OCI-LY3 (cell line): ENCODE measurements around the gene PIK3R6.

Experiments used
- H2AFZ ChIP-seq: fragments of 200-600, 300-600 bp; shearing (Covaris generic); 2 replicates; pipeline ENCODE4 v1.6.0; 2014; ENCODE audit warnings: antibody characterized with exemption, low read depth, low read length
- H3K27ac ChIP-seq: fragments of 200-600, 300-600 bp; sonication (generic); 2 replicates; pipeline ENCODE4 v1.5.1; 2014; ENCODE audit warnings: mild to moderate bottlenecking, low read length, moderate library complexity, mixed read lengths
- H3K27me3 ChIP-seq: fragments of 200-600, 300-600 bp; sonication (generic); 2 replicates; pipeline ENCODE4 v1.6.1; 2014; ENCODE audit warnings: low read depth, low read length, mixed read lengths
- H3K36me3 ChIP-seq: fragments of 200-600, 300-600 bp; sonication (generic); replicated peaks from 2 replicates; pipeline ENCODE3; 2014; ENCODE audit warnings: low read depth, low read length, mixed read lengths
- H3K4me1 ChIP-seq: fragments of 300-600, 200-600 bp; sonication (generic); 2 replicates; pipeline ENCODE4 v1.6.1; 2014; ENCODE audit warnings: low read length, mixed read lengths
- H3K4me2 ChIP-seq: fragments of 200-600, 300-600 bp; sonication (generic); 2 replicates; pipeline ENCODE4 v1.6.1; 2014; ENCODE audit warnings: low read length, mixed read lengths
- H3K4me3 ChIP-seq: fragments of 300-600, 200-600 bp; sonication (generic); 2 replicates; pipeline ENCODE4 v1.5.1; 2014; ENCODE audit warnings: antibody characterized with exemption, mild to moderate bottlenecking, low read length, moderate library complexity
- H3K79me2 ChIP-seq: fragments of 300-600, 200-600 bp; shearing (Covaris generic); 2 replicates; pipeline ENCODE4 v1.6.1; 2014; ENCODE audit warnings: mild to moderate bottlenecking, low read length, mixed read lengths
- H3K9ac ChIP-seq: fragments of 300-600, 200-600 bp; shearing (Covaris generic); 2 replicates; pipeline ENCODE4 v1.6.0; 2014; ENCODE audit warnings: mild to moderate bottlenecking, low read length, moderate library complexity
- H3K9me3 ChIP-seq: fragments of 200-600, 300-600 bp; shearing (Covaris generic); 2 replicates; pipeline ENCODE4 v1.6.1; 2014; ENCODE audit warnings: low read length, mixed read lengths; ENCODE audit not compliant: insufficient read depth
- H4K20me1 ChIP-seq: fragments of 200-600, 300-600 bp; sonication (generic); 2 replicates; pipeline ENCODE4 v1.6.1; 2016; ENCODE audit warnings: low read length, mixed read lengths; ENCODE audit not compliant: insufficient read depth
- EZH2phosphoT487 ChIP-seq: fragments of 200-600 bp; shearing (Covaris generic); IDR thresholded peaks from 2 replicates; pipeline ENCODE4 v1.6.1; 2018; ENCODE audit warnings: antibody characterized with exemption, mixed run types, low read depth
- TF ChIP-seq, protein P1 (sequence below): fragments of 200-600, 300-600 bp; sonication (generic); IDR thresholded peaks from 2 replicates; pipeline ENCODE4 v1.5.1; 2014; ENCODE audit warnings: antibody characterized with exemption, low read length, low read depth

The PIK3R6 gene

DNA sequence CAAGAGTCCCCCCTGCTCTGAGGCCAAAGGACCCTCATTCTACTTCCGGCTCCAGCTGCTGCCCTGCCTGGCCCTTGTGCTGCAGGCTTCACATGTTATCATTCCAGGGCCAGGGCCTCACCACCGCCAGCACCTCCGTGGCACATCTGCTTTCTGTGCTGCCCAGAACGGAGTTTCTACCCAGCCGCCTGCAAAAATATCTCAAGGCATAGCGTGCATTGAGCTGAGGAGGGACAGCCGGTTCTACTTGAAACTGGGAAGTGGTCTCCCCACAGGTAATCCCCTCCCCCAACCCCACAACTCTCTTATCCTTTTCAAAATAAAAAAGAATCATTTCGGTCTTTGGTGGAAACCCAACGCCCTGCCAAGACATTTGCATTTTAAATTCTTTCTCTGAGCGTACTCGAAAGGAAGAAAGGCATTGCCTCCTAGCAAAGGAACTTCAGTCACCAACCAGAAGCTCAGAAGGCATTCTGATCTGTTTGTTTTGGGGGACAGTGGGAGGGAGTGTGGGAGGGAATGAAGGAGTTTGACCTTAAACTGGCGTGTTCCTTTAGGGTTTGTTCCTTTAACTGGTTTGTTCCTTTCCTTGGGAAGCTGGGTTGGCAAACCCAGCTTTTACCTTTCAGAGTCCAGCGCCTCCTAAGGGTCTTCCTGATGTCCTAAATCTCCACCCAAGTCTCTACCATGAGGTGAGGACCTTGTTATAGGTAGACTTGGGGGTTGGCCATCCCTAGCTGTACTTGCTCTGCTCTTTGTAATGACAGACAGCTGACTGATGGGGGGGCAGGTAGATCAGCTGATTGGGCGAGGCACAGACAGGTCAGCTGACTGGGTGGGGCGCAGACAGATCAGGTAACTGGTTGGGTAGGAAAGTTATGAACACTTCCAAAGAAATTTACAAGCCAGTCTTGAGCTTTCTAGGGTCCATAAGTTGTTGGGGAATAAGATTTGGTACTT, 33.4 kb upstream of the PIK3R6 start:
- H3K27ac ChIP-seq = peak overlapping the region; percentile 90
- TF ChIP-seq, protein P1, sequence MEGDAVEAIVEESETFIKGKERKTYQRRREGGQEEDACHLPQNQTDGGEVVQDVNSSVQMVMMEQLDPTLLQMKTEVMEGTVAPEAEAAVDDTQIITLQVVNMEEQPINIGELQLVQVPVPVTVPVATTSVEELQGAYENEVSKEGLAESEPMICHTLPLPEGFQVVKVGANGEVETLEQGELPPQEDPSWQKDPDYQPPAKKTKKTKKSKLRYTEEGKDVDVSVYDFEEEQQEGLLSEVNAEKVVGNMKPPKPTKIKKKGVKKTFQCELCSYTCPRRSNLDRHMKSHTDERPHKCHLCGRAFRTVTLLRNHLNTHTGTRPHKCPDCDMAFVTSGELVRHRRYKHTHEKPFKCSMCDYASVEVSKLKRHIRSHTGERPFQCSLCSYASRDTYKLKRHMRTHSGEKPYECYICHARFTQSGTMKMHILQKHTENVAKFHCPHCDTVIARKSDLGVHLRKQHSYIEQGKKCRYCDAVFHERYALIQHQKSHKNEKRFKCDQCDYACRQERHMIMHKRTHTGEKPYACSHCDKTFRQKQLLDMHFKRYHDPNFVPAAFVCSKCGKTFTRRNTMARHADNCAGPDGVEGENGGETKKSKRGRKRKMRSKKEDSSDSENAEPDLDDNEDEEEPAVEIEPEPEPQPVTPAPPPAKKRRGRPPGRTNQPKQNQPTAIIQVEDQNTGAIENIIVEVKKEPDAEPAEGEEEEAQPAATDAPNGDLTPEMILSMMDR = peak; percentile 30
- TF ChIP-seq EZH2phosphoT487 = no peak
- peak overlapping the region; percentile 99 for H3K4me2 ChIP-seq
- no peaks in the 10 kb centered on the region for H4K20me1 ChIP-seq
- H2AFZ ChIP-seq = no peak overlapping the region; the same call in 1 of the 2 replicates
- no peaks in the 10 kb centered on the region for H3K79me2 ChIP-seq
- peaks cover 64% of the 10 kb centered on the region for H3K4me1 ChIP-seq
- peak overlapping the region; percentile 66; the same call in 1 of the 2 replicates for H3K9ac ChIP-seq
- peaks cover 18% of the 10 kb centered on the region for H3K36me3 ChIP-seq
- H3K4me3 ChIP-seq = peak overlapping the region; percentile 74
- H3K27me3 ChIP-seq = no peaks in the 10 kb centered on the region
- no peaks in the 10 kb centered on the region for H3K9me3 ChIP-seq

DNA sequence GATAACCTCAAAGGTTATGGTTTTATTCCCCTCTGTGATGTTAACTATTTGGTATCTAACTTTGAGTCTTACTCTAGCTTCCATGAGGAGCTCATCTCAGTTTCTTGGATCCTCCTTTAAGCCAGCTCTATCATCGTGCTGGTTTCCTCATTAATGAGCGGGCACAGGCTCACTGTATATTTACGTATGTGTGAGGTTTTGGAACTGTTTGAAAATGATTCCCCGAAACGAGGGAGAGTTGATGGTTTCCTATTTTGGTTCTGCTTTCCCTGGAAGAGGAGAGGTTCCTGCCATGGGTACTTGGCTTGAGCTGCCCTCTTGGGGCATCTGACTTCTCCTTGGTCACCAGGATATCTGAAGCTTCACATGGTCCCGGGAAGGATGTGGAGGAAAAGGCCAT, 32.7 kb upstream of the PIK3R6 start:
- no peaks in the 10 kb centered on the region for H4K20me1 ChIP-seq
- no peaks in the 10 kb centered on the region for H3K27me3 ChIP-seq
- H3K27ac ChIP-seq = peak overlapping the region; percentile 90
- H3K9me3 ChIP-seq = no peaks in the 10 kb centered on the region
- no peak overlapping the region for H2AFZ ChIP-seq
- H3K4me3 ChIP-seq = peak overlapping the region; percentile 74
- H3K9ac ChIP-seq = peak overlapping the region; percentile 36; the same call in 1 of the 2 replicates
- peaks cover 18% of the 10 kb centered on the region for H3K36me3 ChIP-seq
- H3K79me2 ChIP-seq = no peaks in the 10 kb centered on the region
- H3K4me2 ChIP-seq = peak overlapping the region; percentile 99
- no peak for TF ChIP-seq EZH2phosphoT487
- TF ChIP-seq, protein P1 = no peak
- H3K4me1 ChIP-seq = peaks cover 62% of the 10 kb centered on the region

DNA sequence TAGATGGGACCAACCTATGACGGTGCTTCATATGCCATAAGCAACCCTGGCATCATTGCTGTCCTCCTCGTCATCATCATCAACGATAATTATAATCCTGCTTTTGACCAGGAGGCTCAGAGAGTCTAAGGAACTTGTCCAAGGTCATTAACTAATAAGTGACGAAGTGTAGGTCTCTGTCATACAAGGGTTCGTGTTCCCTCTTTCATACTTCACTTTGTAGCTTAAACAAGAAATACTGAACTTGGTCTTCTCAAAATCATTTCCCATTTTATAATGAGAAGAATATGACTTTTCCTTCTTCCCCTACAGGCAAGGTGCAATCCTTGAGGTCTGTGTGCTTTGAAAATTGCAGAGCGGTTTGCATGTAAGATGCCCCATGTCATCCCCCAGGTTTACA, 31.2 kb upstream of the PIK3R6 start:
- Histone ChIP-seq H3K27ac (peak overlapping the region; percentile 44; the same call in 1 of the 2 replicates), H3K4me1 (peaks cover 64% of the 10 kb centered on the region), H3K9ac (no peak overlapping the region), H3K9me3 (no peaks in the 10 kb centered on the region), H3K4me2 (peak overlapping the region; percentile 66), H3K4me3 (peak overlapping the region; percentile 32; the same call in 1 of the 2 replicates), H3K79me2 (no peaks in the 10 kb centered on the region), H4K20me1 (no peaks in the 10 kb centered on the region), H2AFZ (no peak overlapping the region), H3K36me3 (peaks cover 11% of the 10 kb centered on the region), H3K27me3 (no peaks in the 10 kb centered on the region)
- TF ChIP-seq, protein P1 = no peak
- TF ChIP-seq EZH2phosphoT487 = no peak

DNA sequence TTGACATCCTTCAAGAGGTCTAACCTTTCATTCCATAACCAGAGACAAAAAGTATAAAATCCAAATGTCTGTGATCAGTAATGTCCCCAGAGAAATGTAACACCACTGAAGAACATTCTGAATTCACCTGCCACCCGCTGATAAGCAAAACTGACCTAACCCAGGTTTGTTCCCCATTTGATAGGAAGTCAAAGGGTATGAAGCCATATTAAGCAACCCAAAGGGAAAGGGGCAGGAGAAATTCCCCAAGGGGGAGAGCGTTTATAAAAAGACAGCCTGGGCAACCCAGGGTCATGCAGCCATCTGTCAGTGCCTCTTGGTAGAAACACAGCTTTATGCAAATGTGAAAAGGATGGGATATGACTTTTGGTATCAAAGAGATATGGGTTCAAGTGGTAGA, 30.7 kb upstream of the PIK3R6 start:
- Histone ChIP-seq H3K4me3 (peak overlapping the region; percentile 32; the same call in 1 of the 2 replicates), H3K4me2 (peak overlapping the region; percentile 66), H3K4me1 (peaks cover 68% of the 10 kb centered on the region), H2AFZ (no peak overlapping the region), H3K36me3 (peaks cover 11% of the 10 kb centered on the region), H3K9ac (no peak overlapping the region), H3K27me3 (no peaks in the 10 kb centered on the region), H3K27ac (no peak overlapping the region), H3K79me2 (no peaks in the 10 kb centered on the region), H3K9me3 (no peaks in the 10 kb centered on the region), H4K20me1 (no peaks in the 10 kb centered on the region)
- TF ChIP-seq, protein P1 = no peak
- no peak for TF ChIP-seq EZH2phosphoT487
